AML-193 (cell line): ENCODE data around the gene CDHR2.

Source experiments
- DNase-seq, 2 experiments: peaks; one replicate each; lab custom pipeline; 2025; lab: John Stamatoyannopoulos, UW

CDHR2 gene

DNA sequence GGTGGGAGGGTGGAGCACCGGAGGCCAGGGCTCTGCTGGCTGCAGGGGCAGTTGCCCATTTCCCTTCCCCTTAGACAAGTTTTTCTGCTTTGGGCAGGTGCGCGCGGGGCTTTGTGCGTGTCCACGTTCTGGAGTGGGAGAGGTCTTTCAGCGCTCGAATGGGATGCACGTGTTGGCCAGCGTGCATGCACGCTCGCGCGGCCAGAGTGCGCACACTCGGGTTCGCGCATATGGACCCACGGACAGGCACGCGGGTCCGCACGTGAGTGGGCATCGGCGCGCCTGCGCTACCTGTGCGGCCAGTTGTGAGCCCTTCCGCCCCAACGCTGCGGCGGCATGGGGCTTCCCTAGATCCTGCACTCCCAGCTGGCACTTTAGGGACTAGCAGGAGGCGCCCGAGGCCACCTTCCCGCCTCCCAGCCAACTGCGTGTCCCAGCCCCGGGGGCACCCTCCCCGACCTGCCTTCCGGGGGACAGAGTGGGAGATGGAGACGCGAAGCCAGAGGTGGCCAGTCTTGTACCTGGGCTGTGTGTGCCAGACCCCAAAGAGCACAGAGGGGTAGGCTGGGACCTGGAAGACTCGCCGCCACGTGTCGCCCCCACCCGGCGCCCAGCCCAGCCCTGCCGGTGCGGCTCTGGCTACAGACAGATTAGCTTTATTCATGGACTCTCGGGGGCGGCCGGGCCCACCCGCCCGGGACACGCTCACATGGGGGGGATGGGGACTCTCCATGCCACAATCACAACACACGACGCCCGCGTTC, 70.6 kb downstream of the CDHR2 start:
- no peak for DNase-seq

- DNase-seq, result no peak
Observed at GRCh38 chr5:176620333-176620981, 71.3 kb downstream of the CDHR2 start.

DNA sequence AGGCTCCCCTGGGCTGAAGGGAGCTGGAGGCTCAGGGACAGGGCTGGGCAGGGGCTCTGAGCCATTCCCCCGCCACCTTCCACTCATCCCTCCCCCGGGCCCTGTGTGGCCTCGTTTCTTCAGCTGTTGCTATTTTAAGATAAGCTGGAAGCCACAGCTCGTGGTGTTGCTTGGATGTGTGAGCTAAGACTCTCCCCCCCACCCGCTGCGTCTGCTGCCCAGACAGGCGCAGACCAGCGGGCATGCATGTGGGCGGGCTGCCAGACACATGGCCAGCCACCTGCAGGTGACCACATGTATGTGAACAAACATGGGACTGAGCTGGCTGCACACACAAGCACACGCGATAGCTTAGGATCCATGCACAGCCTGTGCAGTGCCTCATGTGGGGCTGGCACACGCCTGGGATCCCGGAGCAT, 72.5 kb downstream of the CDHR2 start:
- DNase-seq, result no peak

DNA sequence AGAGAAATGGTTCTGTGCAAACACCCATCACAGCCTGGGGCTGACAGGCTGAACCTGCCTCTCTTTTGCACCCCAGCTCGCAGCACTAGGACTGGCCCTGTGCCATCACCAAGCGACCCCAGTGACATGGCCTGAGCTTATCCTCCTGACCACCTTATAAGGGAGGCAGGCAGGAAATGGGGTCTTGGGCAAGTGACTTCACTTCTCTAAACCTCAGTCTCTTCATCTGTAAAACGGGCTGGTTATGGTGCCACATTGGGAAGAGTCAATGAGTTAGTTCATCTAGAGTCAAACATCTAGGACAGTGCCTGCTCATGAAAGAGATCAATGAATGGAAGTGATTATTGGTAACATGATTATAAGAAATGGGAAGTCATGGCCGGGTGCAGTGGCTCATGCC, 75.0 kb downstream of the CDHR2 start:
- DNase-seq, result no peak

DNA sequence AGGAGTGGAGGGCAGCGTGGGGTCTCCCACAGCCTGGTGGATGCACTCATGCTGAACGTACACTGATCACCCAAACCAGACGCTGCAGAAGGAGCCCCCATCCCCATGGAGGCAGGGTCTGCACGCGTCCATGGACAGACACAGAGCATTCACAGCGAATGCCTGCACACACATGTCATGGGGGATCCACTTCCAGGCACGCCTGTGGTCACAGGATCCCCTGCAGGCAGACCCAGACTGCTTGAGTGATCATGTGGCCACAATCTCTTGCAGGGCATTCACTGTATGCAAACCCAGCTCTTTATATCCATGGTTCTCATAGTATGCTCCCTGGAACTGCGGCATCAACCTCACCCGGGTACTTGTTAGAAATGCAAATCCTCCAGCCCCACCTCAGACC, 75.8 kb downstream of the CDHR2 start:
- DNase-seq, result no peak

GRCh38 chr5:176625512-176625911, 76.4 kb downstream of the CDHR2 start:
- no peak for DNase-seq

DNA sequence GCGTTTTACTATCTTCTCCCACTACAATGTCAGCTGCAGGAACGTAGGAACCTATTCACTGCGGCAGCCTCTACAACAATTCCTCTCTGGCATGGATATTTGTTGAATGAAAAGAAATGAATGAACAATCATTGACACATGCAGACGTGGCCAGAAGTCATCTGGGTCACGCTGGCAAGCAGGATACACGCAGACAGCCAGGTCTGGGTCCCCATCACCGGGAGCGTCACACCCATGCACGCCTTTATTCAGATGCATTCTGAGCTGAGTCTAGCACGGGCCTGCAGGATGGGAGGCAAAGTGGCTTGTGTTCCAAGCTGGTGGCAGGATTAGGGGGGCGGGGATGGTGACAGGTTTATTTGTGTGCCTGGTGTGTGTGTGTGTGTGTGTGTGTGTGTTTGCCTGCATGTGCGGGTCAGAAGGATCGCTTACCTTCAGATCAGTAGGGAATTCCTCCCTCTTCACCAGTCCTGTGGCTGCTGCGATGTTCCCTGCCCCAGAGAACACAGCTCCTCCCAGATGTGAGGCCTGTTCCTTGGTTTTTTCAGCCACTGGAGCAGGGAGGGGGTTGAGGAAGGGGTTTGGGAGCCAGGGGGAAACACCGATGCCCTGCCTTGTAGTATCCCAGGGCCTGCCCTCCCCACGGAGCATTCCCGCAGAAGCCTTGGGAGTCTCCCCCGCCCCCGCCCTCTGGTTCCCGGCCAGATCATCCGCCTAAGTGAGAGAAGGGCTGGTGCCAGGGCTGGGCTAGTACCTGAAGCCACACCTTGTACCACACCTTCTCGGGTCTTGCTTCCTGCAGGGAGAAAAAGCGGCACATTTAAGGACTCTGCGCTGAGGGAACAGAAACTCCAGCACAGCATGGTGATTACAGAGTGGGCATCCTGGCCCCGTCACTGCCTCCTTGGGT, 77.1 kb downstream of the CDHR2 start:
- no peak for DNase-seq

DNA sequence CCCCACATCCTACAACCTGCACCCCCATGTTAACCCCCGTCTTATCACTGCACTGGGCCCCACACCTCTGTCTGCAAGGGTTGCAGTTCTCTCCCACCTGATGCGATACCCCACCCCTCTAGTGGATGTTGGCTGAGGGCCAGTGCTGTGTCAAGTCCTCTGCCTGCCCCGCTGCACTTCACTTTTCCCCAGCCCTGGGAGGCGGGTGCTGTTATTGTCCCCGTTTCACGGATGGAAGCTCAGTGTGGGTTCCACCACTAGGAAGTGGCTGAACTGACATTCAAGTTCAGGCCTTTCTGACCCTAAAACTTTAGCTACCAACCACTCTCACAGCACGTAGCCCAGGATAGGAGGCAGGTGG, 77.7 kb downstream of the CDHR2 start:
- DNase-seq, result no peak

DNA sequence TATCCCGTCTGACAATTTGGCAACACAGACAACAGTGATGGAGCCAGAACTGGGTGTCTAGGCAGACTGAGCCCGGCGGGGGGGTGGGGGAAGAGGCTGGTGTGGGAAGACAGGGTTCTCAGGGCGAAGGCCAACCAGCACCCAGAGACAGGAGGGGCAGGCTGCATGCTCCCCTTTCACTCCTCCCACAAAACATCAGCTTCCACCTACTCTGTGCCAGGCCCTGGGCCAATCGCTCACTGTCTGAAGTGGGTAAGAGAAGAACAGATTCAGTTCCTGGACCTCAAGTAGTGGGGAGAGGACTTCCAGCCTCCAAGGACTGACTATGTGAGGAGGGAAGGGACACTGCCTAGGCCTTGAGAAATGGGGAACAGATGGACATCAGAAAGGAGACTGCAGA, 78.4 kb downstream of the CDHR2 start:
- no peak for DNase-seq

GRCh38 chr5:176628406-176629228, 79.5 kb downstream of the CDHR2 start:
- DNase-seq, result no peak

DNA sequence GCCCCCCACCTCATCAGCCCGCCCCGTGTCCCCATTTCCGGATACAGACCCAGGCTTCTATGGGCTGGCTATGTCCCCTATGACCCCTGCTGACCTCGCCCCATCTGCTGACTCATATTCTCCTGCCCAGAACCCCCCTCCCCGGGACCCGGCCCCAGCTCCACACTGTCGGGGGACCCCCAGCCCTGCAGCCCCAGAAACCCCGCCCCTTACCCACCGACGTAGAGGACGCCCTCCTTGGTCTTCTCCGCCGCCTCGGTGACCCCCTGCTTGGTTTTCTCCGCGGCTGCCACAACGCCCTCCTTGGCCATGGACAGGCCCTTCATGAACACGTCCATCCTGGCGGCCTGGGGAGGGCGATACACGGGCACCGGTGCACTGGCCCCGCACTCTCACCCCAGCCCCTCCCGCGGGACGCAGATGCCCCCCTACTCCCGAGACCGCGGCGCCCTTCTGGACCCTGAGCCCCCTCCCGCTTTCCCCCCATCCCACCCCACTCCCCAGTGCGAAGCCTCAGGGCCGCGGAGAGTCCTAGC, 80.2 kb downstream of the CDHR2 start:
- DNase-seq, result no peak

- DNase-seq, result no peak
Observed at GRCh38 chr5:176629853-176630680, 80.9 kb downstream of the CDHR2 start, which contains the start of the genes EIF4E1B and SNCB. TSS of gene EIF4E1B (plus strand) at chr5:176630675. CDS start at chr5:176642788, 12,113 bp downstream. TSS of gene SNCB (minus strand) at chr5:176630534. CDS start at chr5:176629654, 880 bp downstream.

DNA sequence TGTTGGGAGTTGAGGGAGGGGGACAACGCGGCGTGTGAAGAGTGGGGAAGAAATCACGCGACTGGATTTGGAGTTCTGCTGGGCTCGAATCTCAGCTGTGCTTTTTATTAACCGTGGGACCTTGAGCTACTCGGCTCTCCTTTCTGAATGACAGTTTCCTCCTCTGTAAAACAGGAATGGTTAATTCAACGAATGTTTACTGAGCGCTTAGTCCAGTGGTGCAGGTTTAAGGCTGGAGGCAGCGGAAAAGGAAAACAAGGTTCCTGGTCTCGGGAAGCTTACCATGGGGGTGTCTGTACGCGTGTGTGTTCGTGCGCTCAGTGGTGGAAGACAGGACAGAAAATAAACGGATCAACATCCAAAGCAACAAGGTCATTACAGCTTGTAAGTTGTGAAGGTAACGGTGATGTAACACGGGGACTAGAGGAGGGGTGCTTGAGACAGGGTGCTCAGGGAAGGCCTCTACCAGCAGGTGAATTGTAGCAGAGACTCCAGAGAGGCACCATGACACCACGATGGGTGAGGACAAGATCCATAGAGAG, 81.6 kb downstream of the CDHR2 start:
- no peak for DNase-seq

DNA sequence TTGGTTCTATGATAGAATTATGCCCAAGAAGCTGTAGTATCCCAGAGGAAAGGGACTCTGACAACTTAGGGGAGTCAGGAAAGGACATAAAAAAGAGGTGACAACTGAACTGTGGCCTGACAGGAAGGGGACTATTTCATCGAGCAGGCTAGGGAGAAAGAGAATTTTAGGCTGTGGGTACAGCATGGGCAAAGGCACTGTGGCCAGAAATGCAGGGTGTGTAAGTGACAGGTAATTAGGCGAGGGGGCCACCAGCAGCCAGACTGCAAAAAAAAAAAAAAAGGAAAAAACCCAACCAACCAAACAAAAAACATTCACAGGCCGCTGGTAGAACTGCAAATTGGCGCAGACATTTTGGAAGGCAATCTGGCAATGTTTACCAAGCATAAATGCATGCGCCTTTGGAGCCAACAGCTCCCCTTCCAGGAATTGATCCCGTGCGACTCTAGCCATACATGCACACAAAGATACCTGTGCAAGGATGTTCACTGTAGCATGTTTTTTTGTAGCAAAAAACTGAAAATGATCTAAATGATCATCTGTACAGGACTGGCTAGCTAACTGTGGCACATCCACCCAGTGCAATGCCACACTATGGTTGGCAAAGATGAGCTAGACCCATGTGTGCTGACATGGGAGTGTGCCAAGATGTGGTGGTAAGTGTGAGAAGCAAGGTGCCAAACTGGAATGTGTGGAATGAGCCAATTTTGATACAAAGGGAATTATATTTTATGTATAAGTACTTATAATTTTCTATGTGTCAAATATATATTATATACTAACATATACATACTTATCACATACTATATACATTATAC, 82.5 kb downstream of the CDHR2 start:
- no peak for DNase-seq

DNA sequence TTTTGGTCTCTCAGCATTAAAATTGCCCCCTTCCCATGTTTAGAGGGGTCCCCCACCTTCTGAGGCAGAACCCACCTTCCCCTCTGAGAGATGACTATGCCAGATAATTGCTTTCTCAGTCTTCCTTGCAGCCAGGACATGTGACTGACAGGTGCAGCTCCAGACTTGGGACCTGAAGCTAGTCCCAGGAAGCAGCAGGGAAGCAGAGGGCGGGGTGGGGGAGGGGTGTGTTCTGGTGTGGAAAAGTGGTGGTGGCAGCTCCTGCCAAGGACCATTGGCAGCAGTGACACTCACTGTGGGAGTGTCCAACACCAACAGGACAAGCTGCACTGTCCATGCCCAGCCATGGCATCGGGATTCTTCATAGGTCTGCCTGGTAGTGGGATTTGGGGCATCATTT, 83.6 kb downstream of the CDHR2 start:
- no peak for DNase-seq

GRCh38 chr5:176633598-176633997, 84.5 kb downstream of the CDHR2 start:
- no peak for DNase-seq

DNA sequence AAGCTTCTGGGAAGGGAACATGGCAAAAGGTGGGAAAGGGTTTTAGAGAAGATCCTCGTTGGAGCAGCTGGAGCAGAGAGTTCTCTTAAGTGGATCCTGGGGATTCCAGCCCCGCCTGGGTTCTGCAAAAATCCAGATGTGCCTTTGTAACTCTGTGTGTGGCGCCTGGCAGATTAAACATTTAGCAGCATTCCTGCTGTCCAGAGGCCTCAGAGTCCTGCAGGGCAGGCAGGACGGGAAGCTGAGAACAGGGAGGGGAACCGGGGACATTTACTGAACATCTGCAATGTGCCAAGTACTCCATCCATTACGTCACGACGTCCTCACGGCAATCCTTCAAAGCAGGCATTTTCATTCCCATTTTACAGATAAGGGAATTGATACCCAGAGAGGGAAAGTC, 87.3 kb downstream of the CDHR2 start:
- no peak for DNase-seq

DNA sequence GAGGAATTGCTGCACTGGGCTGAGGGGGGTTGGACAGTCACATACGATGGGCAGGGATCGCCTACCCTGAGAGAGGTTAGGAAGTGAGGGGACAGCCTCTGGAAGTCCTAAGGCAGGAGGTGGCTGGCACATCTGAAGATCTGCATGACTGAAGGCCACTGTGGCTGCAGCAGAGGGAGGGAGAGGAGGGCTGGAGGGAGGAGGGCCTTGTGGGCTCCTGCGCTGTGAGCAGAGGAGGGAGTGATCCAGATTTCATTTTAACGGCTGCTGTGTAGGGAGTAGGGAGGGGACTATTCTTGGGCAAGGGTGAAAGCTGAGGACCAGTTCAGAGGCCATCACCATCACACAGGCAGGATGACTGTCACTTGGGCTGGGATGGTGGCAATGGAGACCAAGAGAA, 88.4 kb downstream of the CDHR2 start:
- DNase-seq, result no peak

DNA sequence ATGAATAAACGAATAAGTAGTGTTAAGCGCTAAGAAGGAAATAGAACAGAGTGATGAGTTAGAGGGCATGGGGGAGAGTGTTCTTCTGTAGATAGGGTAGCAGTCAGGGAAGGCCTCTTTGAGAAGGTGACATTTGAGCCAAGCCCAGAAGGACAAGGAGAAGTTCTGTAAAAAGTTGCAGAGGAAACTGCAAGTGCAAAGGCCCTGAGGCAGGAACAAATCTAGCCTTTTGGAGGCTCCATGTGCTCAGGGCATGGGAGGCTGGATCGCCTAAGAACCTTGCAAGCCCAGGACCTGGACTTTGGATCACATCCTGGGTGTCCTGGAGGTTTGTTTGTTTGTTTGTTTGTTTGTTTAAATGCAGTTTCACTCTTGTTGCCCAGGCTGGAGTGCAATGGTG, 89.3 kb downstream of the CDHR2 start:
- no peak for DNase-seq
